Prostate gland (tissue), 2 donors: ENCODE data around the gene DNAJC1. TPM values are rescaled to one million over a fixed set of nuclear protein-coding genes. Genes with fewer than 3 reads are reported as not detected.
"Not testable (repeated sequence)": the region's sequence is repeated elsewhere in the genome, so short reads cannot be mapped to it uniquely, and the experiment has no call there.

Experiments used
- DNase-seq: peaks from one replicate; pipeline ENCODE4 v3.0.0-alpha.2; 2019; ENCODE audit warnings: low spot score
- H3K27ac ChIP-seq, 2 donors: fragments of 200-600 bp; sonication (generic); 2 replicates each; pipeline ENCODE4 v1.5.1; 2017 to 2019
- H3K27me3 ChIP-seq: fragments of 200-600 bp; sonication (generic); replicated peaks from 2 replicates; pipeline ENCODE4 v1.5.1; 2019; ENCODE audit not compliant: insufficient read depth
- H3K36me3 ChIP-seq, 2 donors: fragments of 200-600 bp; sonication (generic); 1 replicate in 1 of 2; 2 replicates in 1 of 2; pipeline versions ENCODE4 v1.5.1 to v1.8.1; 2017 to 2019
- H3K4me1 ChIP-seq: fragments of 200-600 bp; sonication (generic); replicated peaks from 2 replicates; pipeline ENCODE4 v1.5.1; 2019
- H3K4me3 ChIP-seq, 2 donors: fragments of 200-600 bp; sonication (generic); 2 replicates each; pipeline ENCODE4 v1.5.1; 2017 to 2019
- H3K9me3 ChIP-seq: fragments of 200-600 bp; sonication (generic); 2 replicates; pipeline ENCODE4 v1.5.1; 2017
- POLR2A ChIP-seq: fragments of 450-650 bp; IDR thresholded peaks from one replicate; pipeline ENCODE4 v1.6.1; 2016; ENCODE audit warnings: antibody characterized with exemption, mild to moderate bottlenecking
- POLR2AphosphoS5 ChIP-seq: sonication (generic); formaldehyde crosslinking; IDR thresholded peaks from one replicate; pipeline ENCODE4 v1.6.1; 2017; ENCODE audit warnings: antibody characterized with exemption
- WGBS: methylation state at CpG from one replicate; pipeline ENCODE4 v1.1.5; 2018; 5-methylcytosine and 5-hydroxymethylcytosine counted together
- intact Hi-C: fragments of 100-400 bp; cut with DNase I; formaldehyde crosslinking; loops from one replicate; pipeline ENCODE4 v1.14.2; 2022
- total RNA-seq, 2 donors: library from RNA; depleted of rRNA; stranded (reverse); fragments of >200 nt; gene quantifications; one replicate each; pipeline ENCODE4 v1.1.0, GENCODE V29; 2016
- TF ChIP-seq, protein P1 (sequence below), 4 experiments: fragments of 200-600 bp in 2 of 4; fragments of 450-650 bp in 2 of 4; sonication (generic) in 2 of 4; IDR thresholded peaks; 1 replicate in 3 of 4; 2 replicates in 1 of 4; pipeline ENCODE4 v1.5.1; 2016 to 2019; ENCODE audit warnings: antibody characterized with exemption in 4 of 4, mild to moderate bottlenecking in 2 of 4, moderate library complexity in 2 of 4

The DNAJC1 gene
- total RNA-seq, 2 donors from 2014 or later = 62.8 to 89.3 TPM

DNA sequence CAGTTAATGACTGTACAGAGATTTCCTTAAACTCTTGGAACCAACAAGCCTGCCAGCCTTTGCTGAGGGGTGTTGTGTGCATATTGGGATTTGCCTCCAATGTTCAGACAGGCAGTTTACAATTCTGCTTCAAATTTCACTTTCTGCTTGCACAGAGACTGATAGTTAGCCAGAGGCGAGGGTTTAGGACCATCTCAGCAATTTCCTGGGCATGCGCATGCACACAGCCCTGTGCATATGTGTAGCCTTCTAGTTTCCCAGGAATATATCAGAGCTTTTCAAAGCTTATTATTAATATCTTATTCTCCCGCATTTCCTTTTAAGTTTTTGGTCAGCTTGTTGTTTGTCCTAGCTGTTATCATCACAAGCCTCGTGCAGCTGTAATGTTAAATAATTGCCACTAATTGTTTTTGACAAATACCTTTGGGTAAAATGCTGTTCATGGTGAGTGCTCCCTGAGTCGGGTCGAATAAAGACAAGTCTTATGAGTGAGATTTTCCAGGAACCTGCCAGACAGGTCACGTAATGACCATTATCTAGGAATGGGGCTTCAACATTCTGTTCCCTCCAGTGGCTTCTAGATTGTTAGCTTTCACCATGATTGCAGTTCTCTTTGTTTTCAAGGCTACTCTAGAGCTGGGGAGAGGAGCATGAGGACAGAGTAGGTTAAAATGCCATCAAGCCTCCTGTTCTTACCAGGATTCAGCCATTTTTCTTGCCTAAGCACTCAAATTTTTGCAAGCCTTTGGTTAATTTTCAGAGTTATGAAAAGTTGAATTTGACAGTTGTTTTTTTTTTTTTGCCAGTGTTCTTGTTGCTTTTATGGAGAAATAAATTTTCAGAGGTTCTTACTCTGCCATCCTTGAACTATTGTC is 24.1 kb upstream of the DNAJC1 start:
- Histone ChIP-seq H3K4me3 (no peak overlapping the region), H3K27ac (no peak overlapping the region), H3K36me3 (no peaks in the 10 kb centered on the region), H3K9me3 (no peaks in the 10 kb centered on the region), H3K27me3 (no peaks in the 10 kb centered on the region), H3K4me1 (no peaks in the 10 kb centered on the region)
- WGBS = 87% methylated on average over 7 of the region's 7 CpGs
- TF ChIP-seq POLR2AphosphoS5 = no peak
- TF ChIP-seq, protein P1, sequence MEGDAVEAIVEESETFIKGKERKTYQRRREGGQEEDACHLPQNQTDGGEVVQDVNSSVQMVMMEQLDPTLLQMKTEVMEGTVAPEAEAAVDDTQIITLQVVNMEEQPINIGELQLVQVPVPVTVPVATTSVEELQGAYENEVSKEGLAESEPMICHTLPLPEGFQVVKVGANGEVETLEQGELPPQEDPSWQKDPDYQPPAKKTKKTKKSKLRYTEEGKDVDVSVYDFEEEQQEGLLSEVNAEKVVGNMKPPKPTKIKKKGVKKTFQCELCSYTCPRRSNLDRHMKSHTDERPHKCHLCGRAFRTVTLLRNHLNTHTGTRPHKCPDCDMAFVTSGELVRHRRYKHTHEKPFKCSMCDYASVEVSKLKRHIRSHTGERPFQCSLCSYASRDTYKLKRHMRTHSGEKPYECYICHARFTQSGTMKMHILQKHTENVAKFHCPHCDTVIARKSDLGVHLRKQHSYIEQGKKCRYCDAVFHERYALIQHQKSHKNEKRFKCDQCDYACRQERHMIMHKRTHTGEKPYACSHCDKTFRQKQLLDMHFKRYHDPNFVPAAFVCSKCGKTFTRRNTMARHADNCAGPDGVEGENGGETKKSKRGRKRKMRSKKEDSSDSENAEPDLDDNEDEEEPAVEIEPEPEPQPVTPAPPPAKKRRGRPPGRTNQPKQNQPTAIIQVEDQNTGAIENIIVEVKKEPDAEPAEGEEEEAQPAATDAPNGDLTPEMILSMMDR (IDR thresholded peaks at IDR 0.05) = no peak
- no peak for TF ChIP-seq POLR2A
- intact Hi-C loops = no loop called here
- no peak for DNase-seq

DNA sequence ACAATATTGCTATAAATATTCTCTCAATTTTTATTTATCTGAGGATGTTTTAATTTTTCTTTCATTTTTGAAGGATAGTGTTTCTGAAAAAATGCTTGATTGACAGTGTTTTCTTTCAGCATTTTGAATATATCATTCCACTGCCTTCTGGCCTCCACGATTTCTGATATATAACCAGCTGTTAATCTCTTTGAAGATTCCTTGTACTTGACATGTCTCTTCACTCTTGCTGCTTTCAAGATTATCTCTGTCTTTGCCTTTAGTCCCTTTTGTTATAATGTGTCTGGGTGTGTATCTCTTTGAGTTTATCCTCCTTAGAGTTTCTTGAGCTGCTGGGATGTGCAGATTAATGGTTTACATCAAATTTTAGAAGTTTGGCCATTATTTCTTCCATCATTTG is 22.8 kb upstream of the DNAJC1 start:
- WGBS = 82% methylated on average over 1 of the region's 1 CpG
- no peaks in the 10 kb centered on the region for H3K9me3 ChIP-seq

DNA sequence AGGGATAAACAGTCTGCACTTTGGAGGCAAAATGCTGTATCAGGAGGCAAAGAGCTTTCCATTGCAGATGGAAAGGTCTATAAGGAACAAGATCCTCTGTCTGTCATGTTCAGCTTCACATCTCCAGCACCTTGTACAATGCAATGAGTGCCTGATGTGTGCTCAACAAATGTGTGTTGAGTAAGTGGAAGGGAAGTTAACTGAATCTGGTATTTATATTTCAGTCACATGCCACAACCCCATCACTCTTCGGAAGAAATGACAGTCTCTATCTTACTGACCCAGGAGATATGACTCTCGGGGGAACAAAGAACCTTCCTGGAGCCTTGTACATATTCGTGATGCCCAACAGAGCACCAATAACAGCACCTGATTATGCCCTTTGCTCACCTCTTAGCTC is 20.0 kb upstream of the DNAJC1 start:
- H3K36me3 ChIP-seq = no peaks in the 10 kb centered on the region

More for the DNA sequence above, 22.8 kb upstream of the DNAJC1 start:
- Histone ChIP-seq H3K36me3 (no peaks in the 10 kb centered on the region), H3K4me3 (no peak overlapping the region), H3K27ac (no peak overlapping the region), H3K4me1 (no peaks in the 10 kb centered on the region), H3K27me3 (no peaks in the 10 kb centered on the region)
- DNase-seq = no peak
- TF ChIP-seq POLR2AphosphoS5 (no peak), POLR2A (no peak)
- TF ChIP-seq, protein P1 (IDR thresholded peaks at IDR 0.05) = no peak
- intact Hi-C loops = no loop called here

DNA sequence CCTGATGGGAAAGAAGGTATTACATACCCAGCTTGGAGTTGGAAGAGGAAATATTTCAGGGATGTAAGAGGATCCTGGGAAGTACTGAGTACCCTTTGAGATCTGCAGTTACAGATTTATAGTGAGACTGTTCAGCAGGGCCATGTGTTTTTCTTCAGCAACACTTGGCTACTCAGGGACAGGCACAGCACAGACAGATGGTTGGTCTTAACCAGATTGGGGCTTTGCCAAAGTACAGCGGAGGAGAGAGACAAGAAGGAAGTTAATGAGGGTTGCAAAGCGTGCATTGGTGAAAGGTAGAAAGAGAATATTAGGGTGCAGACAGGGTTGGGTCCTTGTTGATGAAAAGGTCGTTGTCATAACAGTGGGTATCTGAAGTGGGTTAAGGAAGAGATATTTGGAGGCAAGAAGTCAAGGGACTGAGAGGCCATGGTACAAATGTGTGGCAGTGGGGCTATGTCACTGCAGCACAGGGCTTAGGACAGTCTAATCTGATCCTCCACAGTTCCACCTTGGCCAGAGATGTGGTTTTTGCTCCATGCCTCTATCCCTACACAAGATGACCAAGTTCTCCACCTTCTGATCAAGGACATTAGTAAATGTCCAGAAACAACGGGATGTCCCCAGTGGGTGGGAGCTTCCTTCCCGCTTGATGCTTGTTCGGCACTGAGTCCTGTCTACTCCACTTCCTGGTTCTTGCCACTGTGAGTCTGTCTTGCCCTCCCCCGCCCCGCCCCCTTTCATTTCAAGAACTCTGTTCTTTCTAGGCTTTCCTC is 18.9 kb upstream of the DNAJC1 start:
- Histone ChIP-seq H3K27ac (no peak overlapping the region), H3K36me3 (no peaks in the 10 kb centered on the region), H3K4me1 (no peaks in the 10 kb centered on the region), H3K9me3 (no peaks in the 10 kb centered on the region), H3K4me3 (no peak overlapping the region), H3K27me3 (no peaks in the 10 kb centered on the region)
- WGBS = 65% methylated on average over 8 of the region's 8 CpGs
- TF ChIP-seq POLR2AphosphoS5 = no peak
- no peak for DNase-seq
- intact Hi-C loops = no loop called here

More for the DNA sequence above, 20.0 kb upstream of the DNAJC1 start:
- no peak for DNase-seq
- H3K27me3 ChIP-seq = no peaks in the 10 kb centered on the region
- 57% methylated on average over 3 of the region's 3 CpGs for WGBS
- no peak overlapping the region for H3K4me3 ChIP-seq
- intact Hi-C loops = no loop called here
- H3K27ac ChIP-seq = no peak overlapping the region
- TF ChIP-seq POLR2A = no peak
- TF ChIP-seq, protein P1 (IDR thresholded peaks at IDR 0.05) = no peak
- no peak for TF ChIP-seq POLR2AphosphoS5
- no peaks in the 10 kb centered on the region for H3K9me3 ChIP-seq
- H3K4me1 ChIP-seq = no peaks in the 10 kb centered on the region

DNA sequence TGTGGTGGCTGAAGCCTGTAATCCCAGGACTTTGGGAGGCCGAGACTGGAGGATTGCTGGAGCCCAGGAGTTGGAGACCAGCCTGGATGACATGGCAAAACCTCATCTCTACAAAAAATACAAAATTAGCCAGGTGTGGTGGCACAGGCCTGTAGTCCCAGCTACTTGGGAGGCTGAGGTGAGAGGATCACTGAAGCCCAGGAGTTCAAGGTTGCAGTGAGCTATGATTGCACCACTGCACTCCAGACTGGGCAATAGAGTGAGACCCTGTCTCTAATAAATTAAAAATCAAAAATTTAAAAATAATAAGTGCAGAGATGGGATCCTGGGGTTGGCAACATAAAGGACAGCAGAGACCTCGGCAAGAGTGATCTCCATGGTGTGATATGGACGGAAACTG is 17.6 kb upstream of the DNAJC1 start:
- H3K9me3 ChIP-seq, intact Hi-C loops: not testable (repeated sequence)
- WGBS = 94% methylated on average over 3 of the region's 3 CpGs

More for the DNA sequence above, 17.6 kb upstream of the DNAJC1 start:
- not testable (repeated sequence) for H3K27ac ChIP-seq, DNase-seq, H3K36me3 ChIP-seq, H3K4me1 ChIP-seq, H3K27me3 ChIP-seq, H3K4me3 ChIP-seq
